Inferior parietal cortex (tissue), 1 donor: ENCODE data around the gene ABLIM2.

ENCODE experiments used
- DNase-seq: peaks from one replicate; pipeline ENCODE4 v3.0.0-alpha.2; 2016; ENCODE audit errors: extremely low spot score

ABLIM2 gene

GRCh38 chr4:8047837-8048678 lies 110.6 kb downstream of the ABLIM2 start:
- DNase-seq = no peak

- peak; percentile 30 for DNase-seq
Measured at GRCh38 chr4:8046925-8047541, 111.6 kb downstream of the ABLIM2 start.

GRCh38 chr4:8045909-8046308 lies 112.7 kb downstream of the ABLIM2 start:
- DNase-seq = no peak

- DNase-seq = no peak
Measured at GRCh38 chr4:8044699-8045098, 113.9 kb downstream of the ABLIM2 start.

GRCh38 chr4:8044244-8044643 lies 114.4 kb downstream of the ABLIM2 start:
- DNase-seq = no peak

GRCh38 chr4:8043596-8043995 lies 115.0 kb downstream of the ABLIM2 start:
- no peak for DNase-seq

- no peak for DNase-seq
Measured at GRCh38 chr4:8041868-8042267, 116.7 kb downstream of the ABLIM2 start.

- no peak for DNase-seq
Measured at GRCh38 chr4:8041172-8041571, 117.4 kb downstream of the ABLIM2 start.

- no peak for DNase-seq
Measured at GRCh38 chr4:8040607-8041006, 118.0 kb downstream of the ABLIM2 start.

- DNase-seq = no peak
Measured at GRCh38 chr4:8039853-8040252, 118.8 kb downstream of the ABLIM2 start.

GRCh38 chr4:8039290-8039689 lies 119.3 kb downstream of the ABLIM2 start:
- no peak for DNase-seq

- no peak for DNase-seq
Measured at GRCh38 chr4:8038719-8039251, 119.8 kb downstream of the ABLIM2 start.

- no peak for DNase-seq
Measured at GRCh38 chr4:8038083-8038482, 120.5 kb downstream of the ABLIM2 start.

GRCh38 chr4:8037150-8037769 lies 121.4 kb downstream of the ABLIM2 start:
- no peak for DNase-seq

GRCh38 chr4:8035371-8035780 lies 123.2 kb downstream of the ABLIM2 start:
- no peak for DNase-seq

- DNase-seq = no peak
Measured at GRCh38 chr4:8033829-8034528, 124.6 kb downstream of the ABLIM2 start.

- DNase-seq = no peak
Measured at GRCh38 chr4:8033067-8033755, 125.4 kb downstream of the ABLIM2 start.

GRCh38 chr4:8032381-8032780 lies 126.2 kb downstream of the ABLIM2 start:
- no peak for DNase-seq

- DNase-seq = no peak
Measured at GRCh38 chr4:8030121-8030781, 128.4 kb downstream of the ABLIM2 start.

- no peak for DNase-seq
Measured at GRCh38 chr4:8029689-8030088, 128.9 kb downstream of the ABLIM2 start.
